ENCODE results near the gene TMEM248. TPM values are rescaled to one million over a fixed set of nuclear protein-coding genes. Genes with fewer than 3 reads are reported as not detected.
"Not testable (repeated sequence)": the region's sequence is repeated elsewhere in the genome, so short reads cannot be mapped to it uniquely, and the experiment has no call there.

The TMEM248 gene
- total RNA-seq, 1 donor from 2014 or later, result 128 TPM

DNA sequence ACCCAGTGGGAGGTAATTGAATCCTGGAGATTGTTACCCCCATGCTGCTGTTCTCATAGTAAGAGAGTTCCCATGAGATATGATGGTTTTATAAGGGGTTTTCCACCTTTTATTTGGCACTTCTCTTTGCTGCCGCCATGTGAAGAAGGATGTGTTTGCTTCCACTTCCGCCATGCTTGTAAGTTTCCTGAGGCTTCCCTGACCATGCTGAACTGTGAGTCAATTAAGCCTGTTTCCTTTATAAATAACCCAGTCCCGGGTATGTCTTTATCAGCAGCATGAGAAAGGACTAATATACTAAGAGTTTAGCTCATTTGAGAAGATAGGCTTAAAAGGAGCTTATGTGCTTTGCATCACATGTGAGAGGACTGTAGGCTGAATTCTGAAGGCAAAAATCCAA is 29.3 kb downstream of the TMEM248 start:
- DNase-seq (ENCODE audit: low spot score), result no peak

DNA sequence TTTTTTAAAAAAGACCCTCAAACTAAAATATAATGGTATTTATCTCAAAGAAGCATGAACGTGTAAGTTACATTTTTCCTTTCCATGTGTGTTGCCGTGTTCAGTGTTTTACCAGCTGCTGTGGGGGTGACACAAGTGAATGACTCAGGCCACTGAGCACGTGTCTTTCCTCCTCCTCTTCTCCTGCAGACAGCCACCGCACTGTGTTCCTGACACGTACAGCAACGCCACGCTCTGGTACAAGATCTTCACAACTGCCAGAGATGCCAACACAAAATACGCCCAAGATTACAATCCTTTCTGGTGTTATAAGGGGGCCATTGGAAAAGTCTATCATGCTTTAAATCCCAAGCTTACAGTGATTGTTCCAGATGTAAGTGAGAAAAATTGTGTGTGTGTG is 29.7 kb downstream of the TMEM248 start:
- no peak for DNase-seq (ENCODE audit: low spot score)

DNA sequence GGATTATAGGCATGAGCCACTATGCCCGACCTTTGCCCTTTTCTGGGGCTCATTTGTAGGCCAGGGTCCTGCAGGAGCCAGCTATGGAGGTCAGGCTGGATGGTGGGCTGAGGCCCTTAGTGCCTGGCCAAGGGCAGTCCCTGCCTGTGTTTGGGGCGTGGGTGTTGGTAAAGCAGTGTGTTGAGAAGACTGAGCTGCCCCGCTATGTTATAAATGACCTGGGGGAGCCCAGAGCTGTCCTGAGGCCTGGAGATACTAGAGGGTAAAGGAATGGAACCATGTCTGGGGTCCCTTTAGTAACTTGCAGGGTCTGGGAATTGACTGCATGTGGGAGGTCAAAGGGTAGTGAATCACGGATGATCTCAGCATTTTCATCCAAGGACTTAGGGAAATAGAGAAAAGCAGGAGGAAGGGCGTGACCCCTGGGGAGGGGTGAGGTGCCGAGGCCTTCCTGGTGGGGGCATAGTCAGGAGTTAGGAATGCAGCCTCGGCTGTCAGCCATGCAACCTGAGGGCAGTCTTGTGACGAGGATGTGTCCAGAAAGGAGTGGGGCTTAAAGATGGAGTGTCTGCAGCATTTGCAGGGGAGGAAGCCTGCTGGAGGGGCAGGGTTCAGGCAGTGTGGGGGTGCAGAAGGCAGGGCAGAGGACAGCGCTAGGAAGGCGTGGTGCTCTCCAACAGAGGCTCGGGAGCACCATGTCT is 31.5 kb downstream of the TMEM248 start:
- DNase-seq (ENCODE audit: low spot score), result no peak

DNA sequence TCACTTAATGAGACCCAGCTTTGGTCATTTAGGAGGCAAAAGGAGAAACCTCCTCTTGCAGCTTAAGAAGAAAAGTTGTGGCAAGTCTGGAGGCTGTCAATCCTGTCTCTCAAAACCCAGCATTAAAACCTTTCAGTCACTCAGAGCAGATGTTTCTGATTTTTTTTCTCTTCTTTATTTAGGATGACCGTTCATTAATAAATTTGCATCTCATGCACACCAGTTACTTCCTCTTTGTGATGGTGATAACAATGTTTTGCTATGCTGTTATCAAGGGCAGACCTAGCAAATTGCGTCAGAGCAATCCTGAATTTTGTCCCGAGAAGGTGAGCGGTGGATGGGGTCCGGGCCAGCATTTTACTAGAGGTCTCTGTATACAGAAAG is 32.0 kb downstream of the TMEM248 start:
- no peak for DNase-seq (ENCODE audit: low spot score)

DNA sequence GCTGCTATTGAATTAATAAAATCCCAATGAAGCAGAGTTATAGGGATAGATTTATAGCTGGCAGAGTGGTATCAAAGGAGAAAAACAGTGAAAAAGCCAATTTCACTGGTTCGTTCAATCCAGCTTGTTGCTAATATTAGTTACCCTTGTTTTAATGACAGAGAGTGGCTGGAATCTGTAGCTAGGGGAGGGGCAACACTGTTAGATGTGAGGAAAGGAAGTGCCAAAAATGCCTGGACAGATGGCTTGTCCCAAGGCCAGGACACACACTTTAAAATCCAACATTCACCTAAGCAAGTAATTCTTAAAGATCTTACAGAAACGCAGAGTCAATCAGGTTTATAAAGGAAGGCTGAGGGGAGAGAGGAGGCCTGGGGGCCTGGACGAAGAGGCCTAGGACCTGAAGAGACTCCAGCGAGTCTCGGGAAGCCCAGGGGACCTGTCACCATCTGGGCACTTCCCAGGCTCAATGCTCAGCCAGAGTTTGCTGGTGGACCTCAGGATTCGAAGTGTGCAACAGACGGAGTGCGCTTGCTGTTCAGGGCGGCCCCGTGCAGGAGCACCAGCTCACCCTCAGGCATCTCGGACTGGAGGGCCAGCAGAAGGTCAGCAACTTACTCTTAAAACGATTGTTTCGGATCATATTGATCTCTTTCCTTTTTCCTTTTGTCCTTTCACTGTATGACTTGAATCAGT is 36.7 kb downstream of the TMEM248 start:
- no peak for DNase-seq (ENCODE audit: low spot score)

DNA sequence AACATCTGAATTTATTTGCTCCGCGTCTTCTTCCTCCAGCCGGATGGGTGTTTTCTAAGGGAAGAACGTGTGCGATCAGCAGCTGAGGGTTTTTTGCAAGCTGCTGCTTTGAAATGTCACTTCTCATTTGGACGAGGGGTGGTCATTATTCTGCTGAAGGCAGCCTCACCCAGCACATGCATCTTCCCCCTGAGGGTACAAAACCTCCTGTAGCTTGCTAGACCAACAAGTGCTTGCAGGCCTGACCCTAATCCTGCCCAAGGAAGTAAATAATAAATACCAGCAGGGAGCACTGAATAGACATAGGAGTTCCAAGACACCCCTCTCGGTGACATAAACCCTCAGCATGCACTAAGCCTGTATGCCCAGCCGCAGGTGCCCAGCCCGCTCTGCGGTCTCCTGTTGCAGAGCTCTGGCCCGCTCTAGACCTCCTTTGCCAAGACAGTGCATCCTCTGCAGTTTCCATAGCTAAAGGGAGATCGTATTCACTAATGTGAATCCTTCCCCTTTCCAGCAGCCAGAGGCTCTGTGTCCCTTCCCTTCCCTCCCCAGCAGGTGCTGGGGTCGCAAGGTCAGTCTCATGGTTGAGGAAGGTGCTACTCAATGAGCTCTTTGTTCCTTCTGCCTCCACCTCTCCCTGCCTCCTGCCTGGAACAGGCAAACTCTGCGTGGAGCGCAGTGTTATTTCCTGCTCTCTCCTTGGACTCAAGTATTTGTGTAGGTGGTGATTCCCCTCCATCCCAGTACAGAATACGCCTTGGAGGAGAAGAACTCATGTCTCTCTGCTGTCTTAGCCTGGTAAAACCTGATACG is 37.7 kb downstream of the TMEM248 start:
- DNase-seq (ENCODE audit: low spot score), result no peak

DNA sequence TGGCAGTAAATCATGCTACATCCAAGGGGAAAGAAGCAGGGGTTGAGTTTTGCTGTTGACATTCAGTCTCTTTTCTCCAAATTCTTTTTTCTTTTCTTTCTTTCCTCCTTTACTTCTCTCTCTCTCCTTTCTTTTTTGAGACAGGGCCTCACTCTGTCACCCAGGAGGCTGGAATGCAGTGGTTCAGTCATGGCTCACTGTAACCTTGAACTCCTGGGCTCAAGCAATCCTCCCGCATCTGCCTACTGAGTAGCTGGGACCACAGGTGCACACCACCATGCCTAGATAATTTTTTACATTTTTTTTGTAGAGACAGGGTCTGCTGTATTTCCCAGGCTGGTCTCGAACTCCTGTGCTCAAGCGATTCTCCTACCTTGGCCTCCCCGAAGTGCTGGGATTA is 39.2 kb downstream of the TMEM248 start:
- DNase-seq (ENCODE audit: low spot score), result no peak

DNA sequence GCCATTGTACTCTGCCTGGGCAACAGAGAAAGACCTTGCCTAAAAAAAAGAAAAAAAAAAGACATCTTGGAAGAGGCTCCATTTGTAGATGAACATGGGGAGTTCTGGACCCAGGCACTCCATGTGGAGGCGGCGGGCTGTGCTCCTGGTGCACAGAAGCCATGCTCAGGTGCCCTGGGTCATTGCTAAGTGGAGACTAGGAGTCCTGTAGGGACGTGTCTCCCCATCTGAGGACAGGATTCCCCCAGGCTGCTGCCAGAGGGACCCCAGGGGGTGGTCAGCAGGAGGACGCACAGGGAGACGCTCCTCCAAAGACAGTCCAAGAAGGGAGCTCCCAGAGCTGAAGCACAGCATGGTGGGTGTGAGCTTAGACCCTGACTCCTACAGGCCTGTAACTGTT is 40.1 kb downstream of the TMEM248 start:
- no peak for DNase-seq (ENCODE audit: low spot score)

DNA sequence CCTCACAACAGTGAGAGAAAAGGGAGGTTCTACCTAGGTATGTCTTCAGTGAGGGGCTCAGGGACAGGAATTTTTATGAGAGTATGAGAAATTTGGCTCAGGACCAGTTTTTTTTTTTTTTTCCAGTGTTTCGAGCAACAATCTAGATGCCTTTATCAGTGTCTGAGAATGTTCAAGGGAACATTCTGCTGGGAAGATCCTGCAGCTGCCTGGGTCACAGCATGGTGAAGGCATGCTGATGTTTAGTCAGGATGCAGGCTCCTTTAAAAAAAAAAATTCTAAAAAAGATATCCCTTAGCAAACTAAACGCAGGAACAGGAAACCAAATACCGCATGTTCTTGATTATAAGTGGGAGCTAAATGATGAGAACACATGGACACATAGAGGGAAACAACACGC is 43.4 kb downstream of the TMEM248 start:
- no peak for DNase-seq (ENCODE audit: low spot score)

DNA sequence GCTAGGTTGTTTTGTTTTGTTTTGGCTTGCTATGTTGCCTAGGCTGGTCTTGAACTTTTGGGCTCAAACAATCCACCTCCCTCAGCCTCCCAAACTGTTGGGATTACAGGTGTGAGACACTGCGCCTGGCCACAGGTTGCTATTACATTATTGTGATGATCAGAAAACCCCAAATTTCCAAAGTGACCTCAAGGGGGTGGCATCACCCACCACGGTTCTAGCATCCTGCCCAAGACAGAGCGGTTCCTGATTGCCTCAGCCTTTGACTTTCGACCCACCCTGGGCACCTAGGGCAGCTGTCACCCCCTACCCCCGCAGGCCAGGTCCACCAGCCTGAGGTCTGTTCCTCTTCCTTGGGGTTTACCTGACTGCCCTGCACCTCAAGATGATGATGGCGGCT is 46.0 kb downstream of the TMEM248 start:
- no peak for DNase-seq (ENCODE audit: low spot score)

DNA sequence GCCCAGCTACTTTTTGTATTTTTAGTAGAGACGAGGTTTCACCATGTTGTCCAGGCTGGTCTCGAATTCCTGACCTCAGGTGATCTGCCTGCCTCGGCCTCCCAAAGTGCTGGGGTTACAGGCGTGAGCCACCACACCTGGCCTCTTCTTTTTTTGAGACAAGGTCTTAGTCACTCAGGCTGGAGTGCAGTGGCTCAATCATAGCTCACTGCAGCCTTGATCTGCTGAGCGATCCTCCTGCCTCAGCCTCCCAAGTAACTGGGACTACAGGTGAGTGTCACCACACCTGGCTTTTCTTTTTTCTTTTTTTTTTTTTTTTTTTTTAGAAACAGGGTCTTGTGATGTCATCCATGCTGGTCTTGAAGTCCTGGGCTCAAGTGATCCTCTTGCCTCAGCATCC is 48.0 kb downstream of the TMEM248 start:
- DNase-seq (ENCODE audit: low spot score), result not testable (repeated sequence)

DNA sequence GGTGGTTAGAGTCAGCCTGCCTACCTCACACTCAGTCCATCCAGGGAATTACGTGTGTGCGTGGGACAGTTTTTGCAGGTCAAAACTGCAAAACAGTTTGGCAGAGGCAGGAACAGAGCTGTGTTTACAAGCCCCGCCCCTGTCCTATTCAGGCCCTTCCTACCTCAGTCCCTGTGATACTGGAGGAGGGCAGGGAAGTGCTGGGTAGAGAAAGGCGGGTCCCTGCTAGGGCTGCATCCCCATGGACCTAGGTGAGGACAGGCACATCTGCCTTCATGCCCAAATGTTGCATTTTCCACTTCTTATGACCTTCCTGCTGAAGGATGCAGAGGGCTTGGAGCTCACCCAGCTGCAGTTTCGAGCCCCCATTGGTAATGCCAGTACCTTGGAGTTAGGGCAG is 49.3 kb downstream of the TMEM248 start:
- no peak for DNase-seq (ENCODE audit: low spot score)

DNA sequence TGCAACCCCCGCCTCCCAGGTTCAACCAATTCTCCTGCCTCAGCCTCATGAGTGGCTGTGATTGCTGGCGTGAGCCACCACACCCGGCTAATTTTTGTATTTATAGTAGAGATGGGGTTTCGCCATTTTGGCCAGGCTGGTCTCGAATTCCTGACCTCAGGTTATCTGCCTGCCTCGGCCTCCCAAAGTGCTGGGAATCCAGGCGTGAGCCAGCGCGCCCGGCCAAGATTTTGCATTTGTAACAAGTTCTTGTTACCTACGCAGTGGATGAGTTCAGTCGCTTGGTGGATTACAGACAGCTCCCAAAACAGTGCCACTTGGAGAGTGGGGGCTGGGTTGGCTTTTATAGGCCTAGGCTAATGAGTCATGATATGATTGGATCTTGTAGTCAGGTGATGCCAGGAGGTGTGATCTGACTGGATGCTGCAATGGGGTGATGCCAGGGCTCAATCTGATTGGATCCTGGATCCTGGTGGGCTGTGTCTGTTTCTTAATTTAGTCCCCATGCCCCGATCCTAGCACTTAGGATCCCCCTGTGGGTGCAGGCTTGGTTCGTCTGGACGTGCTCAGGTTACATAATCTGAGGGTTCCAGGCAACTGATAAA is 54.1 kb downstream of the TMEM248 start:
- no peak for DNase-seq (ENCODE audit: low spot score)

DNA sequence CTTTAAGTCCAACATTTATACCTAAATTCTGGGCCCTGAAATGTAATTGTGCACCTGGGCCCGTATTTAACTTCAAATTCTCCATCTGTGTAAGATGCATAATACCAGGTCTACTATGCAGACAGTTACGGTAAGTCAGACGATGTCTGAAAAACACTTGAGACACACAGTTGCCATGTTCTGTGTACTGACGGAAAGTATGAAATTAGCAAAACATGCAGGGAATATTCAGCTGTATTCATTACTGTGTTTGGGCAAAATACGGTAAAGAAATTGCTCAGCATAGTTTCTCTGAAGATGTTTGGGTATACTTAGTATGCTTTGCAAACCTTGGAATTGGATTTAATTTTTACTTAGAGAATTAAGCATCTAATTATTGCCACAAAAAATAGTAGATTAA is 57.3 kb downstream of the TMEM248 start:
- DNase-seq (ENCODE audit: low spot score), result not testable (repeated sequence)

DNA sequence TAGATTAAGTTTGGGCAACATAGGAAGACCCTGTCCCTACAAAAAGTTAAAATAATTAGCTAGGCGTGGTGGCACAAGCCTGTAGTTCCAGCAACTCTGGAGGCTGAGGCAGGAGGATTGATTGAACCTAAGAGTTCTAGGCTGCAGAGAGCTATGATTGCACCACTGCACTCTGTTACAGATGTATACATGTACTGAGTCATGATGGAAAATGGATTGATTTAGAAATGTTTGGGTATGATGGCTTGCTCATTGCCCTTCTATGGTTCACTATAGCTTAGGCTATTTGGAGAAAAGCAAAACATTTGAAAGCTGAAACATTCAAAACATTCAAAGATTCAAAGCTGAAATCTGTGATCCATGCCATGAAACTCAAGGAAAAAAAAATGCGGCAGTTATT is 58.0 kb downstream of the TMEM248 start:
- not testable (repeated sequence) for DNase-seq (ENCODE audit: low spot score)

DNA sequence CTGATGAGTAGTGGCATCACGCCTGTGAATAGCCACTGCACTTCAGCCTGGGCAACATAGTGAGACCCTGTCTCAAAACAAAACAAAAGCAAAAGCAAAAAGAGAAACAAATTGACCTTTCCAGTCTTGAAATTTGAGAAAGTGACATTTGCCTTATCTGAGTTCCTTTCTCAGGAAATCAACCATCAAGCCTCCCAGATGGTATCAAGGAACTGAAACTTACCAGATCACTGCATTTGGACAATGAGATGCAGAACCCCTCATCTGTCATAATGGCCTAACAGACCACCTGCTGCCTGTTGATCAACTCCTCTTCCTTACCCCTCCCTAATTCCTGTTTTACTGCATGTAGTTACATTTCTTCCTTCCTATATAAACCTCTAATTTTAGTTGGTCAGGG is 59.3 kb downstream of the TMEM248 start:
- not testable (repeated sequence) for DNase-seq (ENCODE audit: low spot score)

DNA sequence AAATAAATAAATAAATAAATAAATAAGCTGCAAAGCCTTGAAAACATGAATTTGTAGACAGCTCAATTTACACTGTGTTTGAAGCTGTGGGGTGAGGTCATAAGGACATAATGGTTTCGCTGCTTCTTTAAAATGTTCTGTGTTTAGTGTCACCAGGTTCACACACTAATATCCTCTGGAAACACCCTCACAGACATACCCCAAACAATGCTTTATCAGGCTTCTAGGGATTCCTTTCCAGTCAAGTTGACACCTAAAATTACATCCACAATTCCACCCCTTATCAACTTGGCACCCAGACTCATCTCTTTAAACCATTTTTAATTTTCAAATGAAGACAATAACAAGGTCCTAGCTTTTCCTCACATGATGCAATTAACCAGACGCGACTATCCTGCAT is 68.5 kb downstream of the TMEM248 start:
- not testable (repeated sequence) for DNase-seq (ENCODE audit: low spot score)

DNA sequence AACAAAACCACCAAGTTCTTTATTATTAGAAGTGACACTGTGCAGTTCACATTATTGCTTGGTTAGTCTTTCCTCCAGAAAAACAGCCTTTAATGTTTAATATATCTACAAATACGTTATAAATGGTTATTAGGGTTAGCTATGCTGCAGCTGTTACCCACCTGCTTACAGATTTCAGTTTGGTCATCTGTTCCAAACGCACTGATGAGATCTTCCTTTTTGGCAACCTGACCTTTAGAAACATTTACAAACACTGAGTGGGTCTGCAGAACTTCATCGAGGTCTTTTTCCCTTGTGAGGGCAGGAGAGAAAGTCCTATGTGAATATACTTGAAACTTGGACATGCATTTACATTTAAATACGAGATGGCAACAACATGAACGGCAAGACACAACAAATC is 73.0 kb downstream of the TMEM248 start:
- not testable (repeated sequence) for DNase-seq (ENCODE audit: low spot score)

DNA sequence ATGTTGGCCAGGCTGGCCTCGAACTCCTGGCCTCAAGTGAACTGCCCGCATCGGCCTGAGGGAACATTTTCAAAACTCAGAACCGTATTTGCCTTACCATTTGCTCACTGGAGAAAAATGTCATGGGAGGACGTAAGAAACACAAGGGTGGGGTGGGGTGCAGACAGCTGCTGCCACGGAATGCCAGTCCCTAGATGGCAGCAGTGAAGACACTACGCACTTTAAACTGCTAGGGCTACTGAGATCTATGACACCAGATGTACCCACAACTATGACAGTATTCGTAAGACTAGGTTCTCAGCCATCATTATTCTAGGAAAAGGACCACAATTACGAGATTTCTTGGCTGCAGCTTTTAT is 73.6 kb downstream of the TMEM248 start:
- peak; percentile 71 for DNase-seq (ENCODE audit: low spot score)

DNA sequence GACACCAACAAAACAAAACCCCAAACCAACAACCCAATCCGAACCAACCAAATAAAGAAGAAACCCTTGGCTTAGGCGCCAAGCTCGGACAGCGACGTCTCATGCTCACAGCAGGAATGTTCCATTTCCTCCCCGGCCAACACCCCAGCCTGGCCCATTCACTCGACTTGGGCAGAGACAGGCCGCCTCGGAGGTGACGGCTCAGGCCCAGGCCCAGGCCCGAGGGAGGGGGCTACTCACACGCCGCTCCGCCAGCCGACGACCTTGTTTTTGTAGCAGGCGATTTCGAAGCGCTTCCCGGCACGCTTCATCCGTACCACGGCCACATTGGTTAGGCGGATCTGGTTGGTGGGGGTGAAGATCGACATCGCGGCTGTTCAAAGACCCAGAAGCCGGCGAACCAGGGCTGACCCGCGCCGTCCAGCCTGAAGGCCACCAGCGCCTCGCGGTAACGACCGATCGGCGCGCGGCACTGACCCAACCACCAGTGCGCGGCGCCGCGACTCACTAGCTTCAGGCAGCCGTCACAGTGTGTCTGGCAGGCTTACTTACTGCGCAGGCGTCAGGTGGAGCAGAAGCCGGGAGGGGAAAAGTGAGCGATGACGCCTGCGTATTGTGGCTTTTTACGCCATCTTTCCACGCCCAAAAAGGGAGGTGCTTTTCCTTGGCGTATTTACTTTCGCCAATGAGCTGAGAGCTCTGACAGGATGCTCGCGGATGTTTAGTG is 74.2 kb downstream of the TMEM248 start, which contains the start of gene SBDS:
Gene SBDS, minus strand, starts transcription at position 537 of the 727 bp plus-strand sequence. Its CDS starts 169 bp downstream, at position 368.
- DNase-seq (ENCODE audit: low spot score), result peak; percentile 96

DNA sequence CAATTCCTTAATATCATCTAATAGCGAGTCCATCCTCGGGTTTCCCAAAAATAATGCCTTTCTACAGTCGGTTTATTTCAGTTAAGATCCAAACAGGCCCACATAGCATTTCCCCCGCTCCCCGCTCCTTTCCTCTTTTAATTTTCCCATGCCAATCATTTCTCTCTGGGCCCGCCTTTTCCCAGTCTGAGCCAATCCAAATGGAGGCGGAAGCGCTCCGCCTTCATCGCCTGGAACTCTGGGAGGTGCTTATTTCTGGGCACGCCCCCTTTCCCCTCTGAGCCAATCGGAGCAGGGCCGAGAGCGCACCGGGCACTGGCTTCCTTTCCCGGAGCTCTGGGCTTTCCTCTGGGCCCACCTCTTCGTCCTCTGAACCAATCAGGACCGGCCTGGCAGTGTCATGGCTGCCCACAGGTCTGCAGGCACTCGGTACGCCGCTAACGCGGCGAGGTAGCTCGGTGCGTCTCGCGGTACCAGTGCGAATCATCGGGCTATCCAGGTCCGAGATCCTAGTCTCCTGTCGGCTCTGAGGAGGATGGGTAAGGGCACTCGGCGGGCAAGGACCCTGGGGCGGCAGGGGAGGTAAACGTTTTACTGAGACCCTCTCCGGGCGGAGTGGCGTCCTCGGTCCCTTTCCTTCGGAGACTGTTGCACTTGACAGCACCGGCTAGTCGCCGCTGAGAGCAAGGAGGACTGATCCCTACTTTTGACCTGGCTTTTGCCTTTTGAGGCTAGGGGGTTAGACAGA is 75.6 kb downstream of the TMEM248 start, which contains the start of gene TYW1:
Gene TYW1, plus strand, starts transcription at position 390 of the 748 bp plus-strand sequence. Its CDS starts 146 bp downstream, at position 536.
- peak; percentile 99 for DNase-seq (ENCODE audit: low spot score)

Data from ureter (tissue), 1 donor.